A673 (cell line): ENCODE measurements around the gene HLA-DMA. TPM values are rescaled to one million over a fixed set of nuclear protein-coding genes. Genes with fewer than 3 reads are reported as not detected.

Experiments
- BruUV-seq: library from RNA; stranded (reverse); fragments of 400-500 nt; replicated peaks from 2 replicates; lab custom pipeline; 2021; lab: Mats Ljungman, UMichigan
- CTCF ChIA-PET: fragments of 300-600 bp; sonication (Branson Sonifier 250); formaldehyde crosslinking; loops from one replicate; lab custom pipeline; 2022; ENCODE audit warnings: antibody characterized with exemption; lab: Charles Lee
- POLR2A ChIA-PET: fragments of 300-600 bp; sonication (Branson Sonifier 250); formaldehyde crosslinking; loops from one replicate; lab custom pipeline; 2022; ENCODE audit warnings: antibody characterized with exemption; ENCODE audit not compliant: low non-redundant PET; lab: Charles Lee
- DNase-seq: peaks from one replicate; pipeline ENCODE4 v3.0.0-alpha.2; 2015; ENCODE audit warnings: low spot score
- H3K27ac ChIP-seq: fragments of 200-600 bp; sonication (generic); 2 replicates; pipeline ENCODE4 v1.5.1; 2016; ENCODE audit warnings: mixed run types, low read depth, mild to moderate bottlenecking, mixed read lengths, antibody characterized with exemption, low read length; ENCODE audit not compliant: poor library complexity, severe bottlenecking
- H3K27me3 ChIP-seq: fragments of 200-600 bp; sonication (generic); replicated peaks from 2 replicates; pipeline ENCODE4 v1.6.1; 2017; ENCODE audit warnings: mixed run types, low read depth, mild to moderate bottlenecking, mixed read lengths, antibody characterized with exemption, low read length; ENCODE audit not compliant: insufficient read depth, poor library complexity
- H3K36me3 ChIP-seq: fragments of 200-600 bp; sonication (generic); 2 replicates; pipeline ENCODE4 v1.6.1; 2016; ENCODE audit warnings: mixed run types, mild to moderate bottlenecking, mixed read lengths, antibody characterized with exemption, low read length; ENCODE audit not compliant: insufficient read depth, poor library complexity, severe bottlenecking
- H3K4me1 ChIP-seq: fragments of 200-600 bp; sonication (generic); 2 replicates; pipeline ENCODE4 v1.6.1; 2017; ENCODE audit warnings: mixed run types, mild to moderate bottlenecking, mixed read lengths, antibody characterized with exemption, low read length; ENCODE audit not compliant: insufficient read depth, poor library complexity, severe bottlenecking
- H3K4me3 ChIP-seq: fragments of 200-600 bp; sonication (generic); 2 replicates; pipeline ENCODE4 v1.5.1; 2016; ENCODE audit warnings: low read depth, mixed run types, mild to moderate bottlenecking, mixed read lengths, low read length; ENCODE audit not compliant: poor library complexity, severe bottlenecking
- H3K9me3 ChIP-seq: fragments of 200-600 bp; sonication (generic); 2 replicates; pipeline ENCODE4 v1.6.1; 2016; ENCODE audit warnings: mixed run types, low read depth, mild to moderate bottlenecking, mixed read lengths, antibody characterized with exemption, low read length; ENCODE audit not compliant: poor library complexity, severe bottlenecking
- EZH2 ChIP-seq: fragments of 200-600 bp; sonication (generic); IDR thresholded peaks from 2 replicates; pipeline ENCODE4 v1.6.1; 2017; ENCODE audit warnings: borderline replicate concordance, low read depth, mild to moderate bottlenecking, mixed read lengths, antibody characterized with exemption, low read length; ENCODE audit not compliant: poor library complexity, severe bottlenecking
- intact Hi-C: fragments of 100-400 bp; cut with micrococcal nuclease; formaldehyde crosslinking; loops from one replicate; pipeline ENCODE4 v1.10.0; 2022; ENCODE audit not compliant: unreplicated experiment
- total RNA-seq: library from RNA; stranded (reverse); gene quantifications from 2 replicates; pipeline ENCODE4 v1.2.3, GENCODE V29; 2021
- TF ChIP-seq, protein P1 (sequence below): fragments of 300-800, 200-600 bp; sonication (generic); conservative IDR thresholded peaks from 2 replicates; pipeline ENCODE4 v1.5.1; 2017; ENCODE audit warnings: low read depth, mild to moderate bottlenecking, antibody characterized with exemption, low read length, moderate library complexity, mixed read lengths

The HLA-DMA gene
- total RNA-seq, 1 experiment from 2014 or later = 1.4 TPM

DNA sequence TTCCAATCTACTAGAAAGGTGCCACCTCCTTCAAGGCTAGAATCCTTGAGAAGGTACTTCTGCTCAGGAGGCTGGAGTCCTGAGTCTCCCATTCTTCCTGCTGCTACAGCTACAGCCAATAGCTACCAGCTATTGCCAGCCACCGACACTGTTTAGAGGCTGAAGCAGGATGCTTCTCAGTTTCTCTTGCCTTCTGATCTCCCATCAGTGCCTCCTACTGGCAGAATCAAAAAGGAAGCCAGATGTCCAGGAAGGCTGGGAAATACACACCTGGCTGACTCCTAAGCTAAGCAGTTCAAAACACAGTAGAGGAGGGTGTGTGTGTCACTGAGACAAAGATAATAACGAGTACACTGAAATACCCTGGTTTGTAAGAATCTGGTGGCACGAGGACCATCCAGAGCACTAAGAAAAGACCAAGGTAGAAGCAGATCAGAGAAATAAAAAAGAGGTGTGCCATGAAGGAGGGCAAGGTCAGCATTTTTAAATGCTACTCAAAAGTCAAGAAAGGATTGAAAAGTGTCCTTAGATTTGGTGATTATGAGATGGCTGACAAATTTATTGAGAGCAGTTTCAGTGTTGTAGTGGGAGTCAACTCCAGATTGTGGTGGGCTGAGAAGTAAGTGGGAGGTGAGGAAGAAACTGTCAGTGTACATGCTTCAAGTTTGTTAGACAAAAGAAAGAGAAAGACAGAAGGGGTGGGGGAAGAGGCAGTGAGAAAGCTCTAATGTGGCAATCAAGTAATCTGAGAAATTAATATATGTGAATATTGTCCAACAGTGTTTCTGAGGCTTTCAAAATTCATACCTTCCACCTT is 2.3 kb upstream of the HLA-DMA start:
- DNase-seq = no peak
- no peak overlapping the region for H3K27ac ChIP-seq
- no TSS peak for BruUV-seq
- intact Hi-C loops = no loop called here
- no peaks in the 10 kb centered on the region for H3K4me1 ChIP-seq
- no peak overlapping the region for H3K4me3 ChIP-seq
- H3K36me3 ChIP-seq = no peaks in the 10 kb centered on the region
- TF ChIP-seq, protein P1, sequence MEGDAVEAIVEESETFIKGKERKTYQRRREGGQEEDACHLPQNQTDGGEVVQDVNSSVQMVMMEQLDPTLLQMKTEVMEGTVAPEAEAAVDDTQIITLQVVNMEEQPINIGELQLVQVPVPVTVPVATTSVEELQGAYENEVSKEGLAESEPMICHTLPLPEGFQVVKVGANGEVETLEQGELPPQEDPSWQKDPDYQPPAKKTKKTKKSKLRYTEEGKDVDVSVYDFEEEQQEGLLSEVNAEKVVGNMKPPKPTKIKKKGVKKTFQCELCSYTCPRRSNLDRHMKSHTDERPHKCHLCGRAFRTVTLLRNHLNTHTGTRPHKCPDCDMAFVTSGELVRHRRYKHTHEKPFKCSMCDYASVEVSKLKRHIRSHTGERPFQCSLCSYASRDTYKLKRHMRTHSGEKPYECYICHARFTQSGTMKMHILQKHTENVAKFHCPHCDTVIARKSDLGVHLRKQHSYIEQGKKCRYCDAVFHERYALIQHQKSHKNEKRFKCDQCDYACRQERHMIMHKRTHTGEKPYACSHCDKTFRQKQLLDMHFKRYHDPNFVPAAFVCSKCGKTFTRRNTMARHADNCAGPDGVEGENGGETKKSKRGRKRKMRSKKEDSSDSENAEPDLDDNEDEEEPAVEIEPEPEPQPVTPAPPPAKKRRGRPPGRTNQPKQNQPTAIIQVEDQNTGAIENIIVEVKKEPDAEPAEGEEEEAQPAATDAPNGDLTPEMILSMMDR = peak; percentile 51
- TF ChIP-seq EZH2 = no peak
- no peaks in the 10 kb centered on the region for H3K9me3 ChIP-seq
- H3K27me3 ChIP-seq = no peaks in the 10 kb centered on the region
- CTCF ChIA-PET = interaction anchor here (0.6 kb wide), 3 partner anchors 11 to 122 kb away, joined by 3 to 5 read pairs (median 3); no protein-coding TSS in a partner anchor
- POLR2A ChIA-PET = interaction anchor here (0.6 to 0.7 kb wide), 2 partner anchors 11 to 66 kb away, joined by 3 to 7 read pairs; no protein-coding TSS in a partner anchor

DNA sequence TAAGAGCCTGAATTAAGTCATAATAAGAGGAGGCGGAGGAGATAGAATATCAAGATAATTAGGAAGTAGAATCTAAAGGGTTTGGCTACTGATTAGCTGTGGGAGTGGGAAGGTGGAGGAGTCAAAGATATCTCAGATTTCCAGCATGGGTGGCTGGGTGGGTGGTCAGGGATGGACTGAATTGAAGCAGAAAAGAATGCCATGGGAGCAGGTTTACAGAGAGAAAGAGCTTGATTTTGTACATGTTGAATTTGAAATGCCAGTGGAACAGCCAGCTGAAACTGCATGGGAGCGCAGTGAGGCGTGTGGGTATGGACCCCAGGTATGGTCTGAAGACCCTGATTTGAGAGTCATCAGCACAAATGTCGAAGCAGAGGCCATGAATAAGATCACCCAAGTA is 1.4 kb upstream of the HLA-DMA start:
- H3K4me1 ChIP-seq = no peaks in the 10 kb centered on the region
- ChIA-PET POLR2A (no interaction called here), CTCF (interaction anchor here (0.6 to 2.1 kb wide), 5 partner anchors 12 to 76 kb away, joined by 3 to 15 read pairs (median 5); no protein-coding TSS in a partner anchor)
- no peaks in the 10 kb centered on the region for H3K36me3 ChIP-seq
- H3K27me3 ChIP-seq = no peaks in the 10 kb centered on the region
- intact Hi-C loops = no loop called here
- H3K4me3 ChIP-seq = no peak overlapping the region
- TF ChIP-seq, protein P1 = no peak
- no peak for TF ChIP-seq EZH2
- H3K9me3 ChIP-seq = no peaks in the 10 kb centered on the region
- BruUV-seq = no TSS peak
- no peak for DNase-seq
- no peak overlapping the region for H3K27ac ChIP-seq

DNA sequence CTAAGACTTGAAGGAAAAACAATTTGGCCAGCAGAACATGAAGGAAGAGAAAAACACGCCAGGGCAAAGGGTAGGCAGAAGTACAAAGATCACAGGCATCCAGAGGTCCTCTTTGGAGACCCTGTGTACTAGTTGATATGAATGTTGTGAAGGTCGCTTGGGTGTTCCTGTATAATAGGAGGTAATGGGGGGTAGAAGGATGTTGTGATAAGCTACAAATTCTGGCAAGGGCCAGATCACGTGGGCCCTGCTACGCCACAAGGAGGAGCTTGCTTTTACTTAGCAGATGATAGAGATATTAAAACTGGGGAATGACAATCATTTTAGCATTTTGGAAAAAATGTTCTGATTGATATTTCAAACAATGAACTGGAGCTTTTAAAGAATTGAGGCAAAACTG is 878 bp upstream of the HLA-DMA start:
- Histone ChIP-seq H3K4me1 (no peaks in the 10 kb centered on the region), H3K27ac (no peak overlapping the region), H3K9me3 (no peaks in the 10 kb centered on the region), H3K36me3 (no peaks in the 10 kb centered on the region), H3K27me3 (no peaks in the 10 kb centered on the region), H3K4me3 (no peak overlapping the region)
- TF ChIP-seq, protein P1 = no peak
- ChIA-PET POLR2A (interaction anchor here (0.9 kb wide), 1 partner anchor 18 kb away, joined by 3 read pairs; no protein-coding TSS in a partner anchor), CTCF (interaction anchor here (0.8 to 2.1 kb wide), 6 partner anchors 12 to 115 kb away, joined by 3 to 15 read pairs (median 4); partner anchors contain the start of gene TAP2)
- DNase-seq = no peak
- intact Hi-C loops = loop anchor here (2.0 kb wide), 1 partner anchor 67 kb away; no protein-coding TSS in a partner anchor
- no TSS peak for BruUV-seq
